Right cardiac atrium (tissue), 5 donors: Measurements from ENCODE around the gene RFX2. TPM values are rescaled to one million over a fixed set of nuclear protein-coding genes. Genes with fewer than 3 reads are reported as not detected.

Experiments used
- ATAC-seq, 2 donors: fragments of 200-7000 bp; cut with Tn5 transposase; one replicate each; pipeline versions ENCODE4 v1.8.0 to v1.9.1; 2020; ENCODE audit warnings: moderate library complexity in 2 of 2, mild to moderate bottlenecking in 1 of 2
- DNase-seq, 3 donors: peaks; one replicate each; pipeline ENCODE4 v3.0.0-alpha.2; 2020
- H3K27ac ChIP-seq: one replicate; pipeline ENCODE4 v1.5.1; 2013; ENCODE audit warnings: mild to moderate bottlenecking, low read length, control low read depth, moderate library complexity
- H3K27me3 ChIP-seq: one replicate; pipeline ENCODE4 v1.6.1; 2013; ENCODE audit not compliant: control insufficient read depth, insufficient read depth
- H3K4me1 ChIP-seq: one replicate; pipeline ENCODE4 v1.6.1; 2013; ENCODE audit warnings: low read length; ENCODE audit not compliant: control insufficient read depth, insufficient read depth
- H3K4me3 ChIP-seq: one replicate; pipeline ENCODE4 v1.5.1; 2013; ENCODE audit warnings: low read length, control low read depth
- H3K9me3 ChIP-seq: one replicate; pipeline ENCODE4 v1.6.1; 2013; ENCODE audit warnings: low read length; ENCODE audit not compliant: control insufficient read depth
- WGBS: extraction: QIAGEN DNeasy Blood & Tissue Kit; methylation state at CpG from one replicate; pipeline ENCODE4 v1.1.7; 2013; 5-methylcytosine and 5-hydroxymethylcytosine counted together
- intact Hi-C, 4 donors: fragments of 100-400 bp; cut with DNase I; formaldehyde crosslinking; loops; one replicate each; pipeline versions ENCODE4 v1.11.0 to v1.14.0; 2022 to 2023
- polyA plus RNA-seq: library from polyadenylated mRNA; stranded (reverse); fragments of 200-250 nt; gene quantifications from one replicate; pipeline ENCODE4 v1.2.3, GENCODE V29; 2013
- total RNA-seq, 4 donors: library from RNA; stranded (reverse); fragmentation: NEBNext Ultra II Directional; extraction: Animal tissue kit (Norgen Biotek cat#: 25700); gene quantifications; one replicate each; pipeline ENCODE4 v1.2.1, GENCODE V29; 2021
- donor health status: healthy with polysubstance abuse.
- donor health status: DM: no; HTN: yes; CAD: no.
- donor health status: DM: no; HTN: no; CAD: no.
- donor health status: DM: no; HTN: yes; CAD: no; lungs with severe emphysema.
- donor health status: DM: yes; HTN: yes; CAD: no.

RFX2 gene
- total and polyA plus RNA-seq, 5 donors = 5.1 to 15.9 (median 8.2) TPM

DNA sequence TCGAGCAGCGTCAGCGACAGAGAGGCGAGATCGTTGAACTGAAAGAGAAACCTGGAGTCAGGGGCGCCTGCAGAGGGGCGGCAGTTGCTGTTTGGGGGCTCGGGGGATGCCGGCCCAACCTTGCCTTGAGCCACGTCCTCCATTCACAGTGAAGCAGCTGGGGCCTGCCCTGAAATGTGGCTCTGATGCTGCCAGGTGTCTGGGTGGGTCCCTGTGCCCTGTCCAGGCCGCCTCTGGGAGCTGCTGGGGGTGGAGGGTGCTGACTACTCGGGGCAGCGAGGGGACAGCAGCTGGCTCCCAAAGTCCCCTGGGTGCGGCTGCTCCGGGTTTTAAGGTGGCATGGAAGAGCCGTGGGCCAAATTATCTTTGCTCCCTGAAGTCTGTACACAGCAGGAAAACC, 114.7 kb downstream of the RFX2 start:
- no peak overlapping the region for H3K27ac ChIP-seq
- H3K27me3 ChIP-seq = no peaks in the 10 kb centered on the region
- 97% methylated on average over 16 of the region's 16 CpGs for WGBS
- no peak for DNase-seq
- no peak for ATAC-seq
- no peak overlapping the region for H3K4me3 ChIP-seq
- H3K4me1 ChIP-seq = no peaks in the 10 kb centered on the region
- H3K9me3 ChIP-seq = no peaks in the 10 kb centered on the region
- intact Hi-C loops = no loop called here

- no peak overlapping the region for H3K27ac ChIP-seq
- ATAC-seq (no peak), DNase-seq (peak in 1 of 3 donors; percentile 40)
- H3K4me1 ChIP-seq = no peaks in the 10 kb centered on the region
- H3K4me3 ChIP-seq = no peak overlapping the region
- H3K9me3 ChIP-seq = no peaks in the 10 kb centered on the region
- 92% methylated on average over 29 of the region's 29 CpGs for WGBS
- intact Hi-C loops = no loop called here
- H3K27me3 ChIP-seq = no peaks in the 10 kb centered on the region
Observed at GRCh38 chr19:5994405-5995165, 115.7 kb downstream of the RFX2 start.

- H3K4me1 ChIP-seq = no peaks in the 10 kb centered on the region
- intact Hi-C loops = no loop called here
- H3K27me3 ChIP-seq = no peaks in the 10 kb centered on the region
- peak in 2 of 3 donors; percentile 51 to 83 for DNase-seq
- WGBS = 38% methylated on average over 30 of the region's 30 CpGs
- ATAC-seq = peak; percentile 56 to 67
- H3K4me3 ChIP-seq = no peak overlapping the region
- H3K9me3 ChIP-seq = no peaks in the 10 kb centered on the region
- no peak overlapping the region for H3K27ac ChIP-seq
Observed at GRCh38 chr19:5993648-5994358, 116.5 kb downstream of the RFX2 start.

DNA sequence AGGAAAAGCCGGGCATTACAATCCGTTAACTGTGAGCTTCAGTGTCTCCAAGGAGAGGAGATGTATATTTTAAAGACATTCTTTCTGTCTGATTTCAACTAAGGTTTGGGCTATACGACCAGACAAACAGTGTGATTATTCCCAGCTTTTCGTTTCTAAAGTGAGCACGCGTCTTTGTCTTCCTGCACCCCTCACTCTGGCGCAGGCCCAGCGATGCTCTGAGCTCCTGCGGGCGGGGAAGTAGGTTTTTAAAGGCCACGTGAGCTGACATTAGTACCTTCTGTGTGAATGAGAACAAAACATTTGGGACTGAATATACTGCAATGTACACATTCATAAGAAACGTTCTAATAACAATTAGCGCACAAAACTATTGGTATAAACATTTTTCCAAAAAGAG, 117.1 kb downstream of the RFX2 start:
- peak in 1 of 3 donors; percentile 18 for DNase-seq
- intact Hi-C loops = no loop called here
- Histone ChIP-seq H3K27me3 (no peaks in the 10 kb centered on the region), H3K4me3 (no peak overlapping the region), H3K27ac (no peak overlapping the region), H3K9me3 (no peaks in the 10 kb centered on the region), H3K4me1 (no peaks in the 10 kb centered on the region)
- 60% methylated on average over 13 of the region's 13 CpGs for WGBS
- no peak for ATAC-seq

- intact Hi-C loops = no loop called here
- H3K27me3 ChIP-seq = no peaks in the 10 kb centered on the region
- 85% methylated on average over 11 of the region's 11 CpGs for WGBS
- no peak overlapping the region for H3K4me3 ChIP-seq
- no peaks in the 10 kb centered on the region for H3K9me3 ChIP-seq
- ATAC-seq (no peak), DNase-seq (peak in 1 of 3 donors; percentile 35)
- no peaks in the 10 kb centered on the region for H3K4me1 ChIP-seq
- H3K27ac ChIP-seq = no peak overlapping the region
Observed at GRCh38 chr19:5992756-5993155, 117.5 kb downstream of the RFX2 start.

DNA sequence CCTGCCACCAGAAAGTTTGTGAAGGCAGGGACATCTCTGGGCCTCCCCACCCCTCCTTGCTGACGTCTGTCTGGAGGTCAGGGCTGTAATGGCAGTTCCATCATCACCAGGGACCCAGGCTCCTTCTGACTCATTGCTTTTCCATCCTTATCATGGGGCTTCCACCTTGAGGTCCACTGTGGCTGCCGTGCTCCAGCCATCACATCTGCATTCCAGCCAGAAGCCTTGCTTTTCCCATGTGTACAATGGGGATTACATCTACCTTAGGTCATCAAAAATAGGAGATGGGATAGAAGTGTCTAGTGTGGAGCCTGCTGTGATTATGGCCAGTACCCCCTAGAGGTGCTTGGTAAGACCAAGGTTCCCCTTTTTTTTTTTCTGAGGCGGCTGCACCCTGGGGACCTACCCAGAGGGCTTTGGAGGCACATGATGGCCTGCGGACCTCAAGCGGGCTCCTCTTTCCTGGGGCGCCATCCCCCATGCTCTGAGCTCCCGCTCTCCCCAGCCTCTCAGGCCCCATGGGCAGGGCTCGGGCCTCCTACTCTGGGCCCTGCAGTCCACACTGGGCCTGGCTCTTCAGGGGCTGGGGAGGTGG, 119.0 kb downstream of the RFX2 start:
- Histone ChIP-seq H3K4me1 (no peaks in the 10 kb centered on the region), H3K27ac (no peak overlapping the region), H3K4me3 (no peak overlapping the region), H3K27me3 (no peaks in the 10 kb centered on the region), H3K9me3 (no peaks in the 10 kb centered on the region)
- no peak for ATAC-seq
- DNase-seq = no peak
- WGBS = 96% methylated on average over 8 of the region's 8 CpGs
- intact Hi-C loops = loop anchor here in 1 of 4 donors (2.0 kb wide), 1 partner anchor 31 kb away; no protein-coding TSS in a partner anchor

DNA sequence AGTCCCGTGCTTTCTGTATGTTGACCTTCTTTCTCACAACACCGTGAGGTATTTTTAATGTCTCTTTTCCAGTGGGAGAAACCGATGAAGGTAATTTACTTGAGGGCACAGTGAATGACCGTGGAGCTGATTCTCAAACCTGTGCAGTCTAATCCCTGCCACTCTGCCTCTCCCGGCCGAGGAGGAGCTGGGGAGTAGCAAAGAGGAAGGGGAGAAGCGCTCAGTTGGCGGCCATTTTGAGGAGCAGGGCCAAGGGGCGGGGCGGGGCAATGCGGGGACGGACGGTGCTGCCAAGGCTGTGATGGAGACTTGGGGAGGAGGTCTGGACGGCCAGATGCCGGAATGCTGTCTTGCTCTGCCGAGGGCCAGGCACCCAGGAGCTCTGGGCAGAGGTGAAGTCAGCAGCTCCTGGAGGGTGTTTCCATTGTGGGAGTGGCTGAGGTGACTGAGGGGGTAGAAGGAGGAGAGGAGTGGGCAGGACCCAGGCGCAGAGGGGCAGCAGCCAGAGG, 120.0 kb downstream of the RFX2 start:
- H3K4me3 ChIP-seq = no peak overlapping the region

DNA sequence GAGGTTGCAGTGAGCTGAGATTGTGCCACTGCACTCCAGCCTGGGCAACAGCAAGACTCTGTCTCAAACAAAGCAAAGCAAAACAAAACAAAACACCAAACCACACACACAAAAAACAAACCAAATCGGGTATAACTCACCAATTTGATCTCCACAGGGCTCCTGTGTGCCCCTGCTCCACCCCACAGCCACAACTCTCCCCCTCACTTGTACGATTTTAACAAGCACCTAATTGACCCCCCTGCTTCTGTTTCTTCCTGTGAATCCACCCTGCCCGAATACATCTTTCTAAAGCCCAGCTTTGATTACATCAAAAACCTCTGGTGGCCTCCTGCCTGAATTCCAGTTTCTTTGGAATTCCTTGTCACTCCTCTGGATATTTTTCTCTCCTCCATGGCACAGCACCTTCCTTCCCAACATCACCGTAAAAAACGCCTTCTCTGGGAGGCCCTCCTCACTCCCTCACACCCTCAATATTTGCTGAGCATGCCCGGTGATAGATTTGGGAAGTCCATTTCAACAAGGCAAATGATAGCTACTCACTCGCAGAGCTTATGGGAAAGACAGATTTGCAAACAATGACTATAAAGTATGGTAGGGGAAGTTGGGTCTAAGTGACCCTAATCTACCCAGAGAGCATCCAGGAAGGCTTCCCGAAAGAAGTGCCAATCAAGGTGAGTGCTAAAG, 120.8 kb downstream of the RFX2 start:
- Histone ChIP-seq H3K27me3 (no peaks in the 10 kb centered on the region), H3K4me3 (no peak overlapping the region), H3K4me1 (no peaks in the 10 kb centered on the region), H3K9me3 (no peaks in the 10 kb centered on the region), H3K27ac (no peak overlapping the region)
- ATAC-seq = no peak
- WGBS = 74% methylated on average over 8 of the region's 8 CpGs
- no peak for DNase-seq
- intact Hi-C loops = loop anchor here in 3 of 4 donors (2.0 to 5.0 kb wide), 2 partner anchors 33 kb away; no protein-coding TSS in a partner anchor

More for the DNA sequence above, 120.0 kb downstream of the RFX2 start:
- no peak for ATAC-seq
- Histone ChIP-seq H3K4me1 (no peaks in the 10 kb centered on the region), H3K27me3 (no peaks in the 10 kb centered on the region), H3K9me3 (no peaks in the 10 kb centered on the region), H3K27ac (no peak overlapping the region)
- intact Hi-C loops = loop anchor here in 1 of 4 donors (2.0 kb wide), 1 partner anchor 32 kb away; no protein-coding TSS in a partner anchor
- peak in 1 of 3 donors; percentile 40 for DNase-seq
- 41% methylated on average over 17 of the region's 17 CpGs for WGBS

DNA sequence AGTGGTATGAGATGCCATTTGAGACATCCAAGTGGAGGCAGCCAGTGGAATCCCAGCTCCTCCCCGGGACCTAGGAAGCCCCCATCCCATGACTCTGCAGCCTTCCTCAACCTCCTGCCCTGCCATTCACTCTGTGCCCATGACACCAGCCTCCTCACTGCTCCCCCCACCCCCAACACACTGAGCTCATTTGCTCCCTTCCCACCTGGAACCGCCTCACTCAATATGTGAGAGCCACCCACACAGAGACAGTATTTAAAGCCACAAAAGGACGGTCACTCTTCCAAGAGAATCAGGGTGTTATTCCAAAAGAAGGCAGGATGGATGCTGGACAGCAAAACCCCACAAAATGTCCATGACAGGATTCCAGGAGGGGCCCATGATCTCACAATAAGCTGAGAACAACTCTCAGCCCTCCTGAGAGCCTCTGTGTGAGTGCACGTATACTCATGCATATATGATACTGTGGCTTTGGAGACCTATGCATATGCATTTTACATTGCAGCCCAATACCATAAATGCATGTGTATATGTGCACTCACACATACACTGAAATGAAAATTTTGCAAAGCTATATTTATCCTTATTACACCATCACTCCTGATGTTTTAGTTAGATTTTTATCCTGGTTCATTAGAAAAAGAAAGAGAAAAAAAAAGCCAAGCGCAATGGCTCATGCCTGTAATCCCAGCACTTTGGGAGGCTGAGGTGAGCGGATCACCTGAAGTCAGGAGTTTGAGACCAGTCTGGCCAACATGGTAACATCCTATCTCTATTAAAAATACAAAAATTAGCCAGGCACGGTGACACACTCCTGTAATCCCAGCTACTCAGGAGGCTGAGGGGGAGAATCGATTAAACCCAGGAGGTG, 121.5 kb downstream of the RFX2 start:
- Histone ChIP-seq H3K27me3 (no peaks in the 10 kb centered on the region), H3K4me3 (no peak overlapping the region), H3K9me3 (no peaks in the 10 kb centered on the region), H3K27ac (no peak overlapping the region), H3K4me1 (no peaks in the 10 kb centered on the region)
- DNase-seq (peak in 1 of 3 donors; percentile 26), ATAC-seq (no peak)
- 80% methylated on average over 8 of the region's 8 CpGs for WGBS
- intact Hi-C loops = loop anchor here in 2 of 4 donors (5.0 kb wide), 1 partner anchor 34 kb away; no protein-coding TSS in a partner anchor
